GM10248 (cell line): ENCODE data around the gene AURKA.

ENCODE experiments used
- CTCF ChIA-PET: fragments of 300-600 bp; sonication (Branson Sonifier 250); formaldehyde crosslinking; extraction: SDS; loops from one replicate; lab custom pipeline; 2021; ENCODE audit warnings: antibody characterized with exemption; lab: Yijun Ruan, JAX
- POLR2A ChIA-PET: fragments of 350-650 bp; sonication (Branson Sonifier 250); formaldehyde crosslinking; extraction: SDS; loops from one replicate; lab custom pipeline; 2020; ENCODE audit warnings: antibody characterized with exemption; lab: Yijun Ruan, JAX
- DNase-seq: peaks from one replicate; pipeline ENCODE4 v3.0.0; 2012; ENCODE audit errors: extremely low spot score
- TF ChIP-seq, protein P1 (sequence below): IDR thresholded peaks from 2 replicates; pipeline ENCODE4 v1.5.1; 2012; ENCODE audit warnings: mild to moderate bottlenecking, low read depth; ENCODE audit errors: extremely low read depth, missing control alignments, control extremely low read depth

The AURKA gene

DNA sequence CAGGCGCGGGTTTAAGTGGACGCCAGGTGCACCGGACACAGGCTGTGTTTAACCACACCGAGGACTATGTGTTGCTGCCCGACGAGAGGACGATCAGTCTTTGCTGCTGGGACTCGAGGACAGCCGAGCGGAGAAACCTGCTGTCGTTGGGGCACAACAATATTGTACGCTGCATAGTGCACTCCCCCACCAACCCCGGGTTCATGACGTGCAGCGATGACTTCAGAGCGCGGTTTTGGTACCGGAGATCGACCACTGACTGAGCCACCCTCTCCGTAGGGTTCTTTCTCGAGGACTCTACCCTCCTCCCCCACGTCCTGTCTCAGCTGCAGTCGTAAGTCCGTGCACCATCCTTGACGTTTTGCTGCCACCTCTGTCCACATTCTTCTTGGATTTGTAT is 11.4 kb upstream of the AURKA start:
- CTCF ChIA-PET = no interaction called here
- POLR2A ChIA-PET = no interaction called here
- no peak for DNase-seq
- TF ChIP-seq, protein P1, sequence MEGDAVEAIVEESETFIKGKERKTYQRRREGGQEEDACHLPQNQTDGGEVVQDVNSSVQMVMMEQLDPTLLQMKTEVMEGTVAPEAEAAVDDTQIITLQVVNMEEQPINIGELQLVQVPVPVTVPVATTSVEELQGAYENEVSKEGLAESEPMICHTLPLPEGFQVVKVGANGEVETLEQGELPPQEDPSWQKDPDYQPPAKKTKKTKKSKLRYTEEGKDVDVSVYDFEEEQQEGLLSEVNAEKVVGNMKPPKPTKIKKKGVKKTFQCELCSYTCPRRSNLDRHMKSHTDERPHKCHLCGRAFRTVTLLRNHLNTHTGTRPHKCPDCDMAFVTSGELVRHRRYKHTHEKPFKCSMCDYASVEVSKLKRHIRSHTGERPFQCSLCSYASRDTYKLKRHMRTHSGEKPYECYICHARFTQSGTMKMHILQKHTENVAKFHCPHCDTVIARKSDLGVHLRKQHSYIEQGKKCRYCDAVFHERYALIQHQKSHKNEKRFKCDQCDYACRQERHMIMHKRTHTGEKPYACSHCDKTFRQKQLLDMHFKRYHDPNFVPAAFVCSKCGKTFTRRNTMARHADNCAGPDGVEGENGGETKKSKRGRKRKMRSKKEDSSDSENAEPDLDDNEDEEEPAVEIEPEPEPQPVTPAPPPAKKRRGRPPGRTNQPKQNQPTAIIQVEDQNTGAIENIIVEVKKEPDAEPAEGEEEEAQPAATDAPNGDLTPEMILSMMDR = no peak

DNA sequence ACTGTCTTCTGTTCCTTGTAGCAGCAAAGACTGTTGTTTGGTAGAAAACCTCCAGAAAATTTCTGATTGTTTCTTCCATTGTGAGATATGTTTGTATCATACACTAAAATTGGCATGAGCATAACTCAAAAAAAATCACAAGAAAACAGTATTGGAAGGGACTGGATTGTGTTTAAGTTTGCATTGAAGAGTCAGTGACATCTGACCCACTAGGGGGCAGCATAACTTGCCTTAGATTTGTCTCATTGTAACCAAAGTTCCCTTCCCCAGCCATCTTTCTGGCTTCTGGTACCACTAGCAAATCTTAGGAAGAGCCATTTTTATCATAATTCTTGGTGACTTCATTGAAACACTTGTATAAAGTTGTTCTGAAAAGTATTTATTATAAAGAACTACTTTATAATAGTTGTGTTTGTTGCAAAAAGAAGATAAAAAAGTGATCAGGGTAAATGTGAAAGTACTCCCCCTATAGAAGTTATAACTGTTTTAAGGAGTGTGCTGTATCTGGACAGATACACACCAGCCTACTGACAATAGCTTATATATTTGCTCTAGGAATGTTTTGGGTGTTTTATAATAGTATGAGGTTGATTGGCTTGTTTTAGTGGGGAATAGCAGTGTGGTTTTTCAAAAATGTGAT is 8.1 kb upstream of the AURKA start:
- peak; percentile 58 for DNase-seq
- TF ChIP-seq, protein P1 = peak; percentile 68
- ChIA-PET POLR2A (no interaction called here), CTCF (interaction anchor here (0.6 to 1.4 kb wide), 8 partner anchors 9 to 85 kb away, joined by 3 to 7 read pairs (median 3); partner anchors contain the start of gene CASS4)

DNA sequence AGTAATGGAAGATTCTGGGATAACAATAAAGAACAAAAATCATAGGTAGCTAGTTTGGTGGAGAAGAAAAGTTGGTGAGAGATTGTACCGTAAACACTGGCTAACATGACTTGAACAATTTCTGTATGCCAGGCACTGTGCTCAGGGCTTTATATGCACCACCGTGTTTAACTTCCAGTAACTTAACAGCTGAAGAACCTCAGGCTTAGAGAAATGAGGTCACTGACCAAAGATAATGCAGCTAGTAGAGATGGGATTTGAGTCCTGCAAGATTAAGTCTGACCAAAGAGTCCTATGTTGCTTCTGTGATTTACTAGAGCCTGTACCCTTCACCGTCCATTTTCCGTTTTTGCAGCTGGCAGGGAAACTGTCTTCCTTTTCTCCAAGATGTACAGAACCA is 3.2 kb upstream of the AURKA start:
- POLR2A ChIA-PET = no interaction called here
- DNase-seq = no peak
- TF ChIP-seq, protein P1 = no peak
- CTCF ChIA-PET = interaction anchor here (0.9 to 2.9 kb wide), 5 partner anchors 10 to 95 kb away, joined by 3 to 10 read pairs (median 3); partner anchors contain the start of gene CASS4

DNA sequence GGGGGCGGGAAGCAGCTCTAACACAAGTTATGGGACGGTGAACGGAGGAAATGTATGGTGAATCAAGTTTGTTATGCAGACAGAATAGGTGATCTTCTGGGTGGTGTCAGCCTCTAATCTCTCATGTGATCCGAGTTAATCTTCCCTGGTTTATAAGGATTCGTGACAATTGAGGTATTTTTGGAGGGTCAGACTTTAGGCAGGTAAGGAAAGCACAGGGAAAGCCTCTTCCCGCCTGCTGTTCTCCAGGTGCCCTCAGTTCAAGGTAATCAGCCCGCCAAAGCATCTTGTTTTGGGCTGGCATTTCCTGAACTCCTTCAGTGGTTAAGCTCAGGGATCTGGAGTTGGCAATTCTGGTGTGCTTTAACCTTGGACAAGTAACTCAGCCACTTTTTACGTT is 1.6 kb upstream of the AURKA start:
- TF ChIP-seq, protein P1 = no peak
- ChIA-PET POLR2A (no interaction called here), CTCF (interaction anchor here (1.3 to 2.9 kb wide), 3 partner anchors 12 to 51 kb away, joined by 3 to 10 read pairs (median 4); no protein-coding TSS in a partner anchor)
- DNase-seq = no peak

DNA sequence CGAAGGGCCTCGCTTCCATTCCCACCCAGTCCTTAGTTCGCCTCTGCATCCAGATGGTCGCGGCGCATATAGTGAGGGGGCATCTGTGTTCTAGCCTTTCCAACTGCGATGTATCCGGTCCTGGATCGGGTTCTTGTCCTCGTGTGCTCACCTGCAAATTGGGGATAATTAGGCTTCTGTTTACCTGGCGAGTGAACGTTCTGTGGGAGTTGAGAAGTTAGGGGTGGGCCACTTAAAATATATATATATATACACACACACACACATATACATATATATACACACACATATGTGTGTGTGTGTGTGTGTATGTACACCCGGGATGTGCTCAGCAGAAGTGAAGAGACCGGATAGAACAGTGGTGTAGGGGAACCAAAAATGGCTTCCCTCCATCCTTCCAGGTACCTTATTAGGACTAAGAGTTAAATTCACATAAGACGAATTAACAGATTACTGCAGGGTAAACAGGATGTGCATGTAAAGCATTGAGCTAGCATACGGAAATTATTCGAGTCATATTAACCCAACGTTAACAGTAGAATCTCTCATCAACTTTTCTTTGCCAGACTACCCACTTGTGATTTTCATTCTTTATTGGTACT is 967 bp upstream of the AURKA start:
- CTCF ChIA-PET = interaction anchor here (1.3 to 2.0 kb wide), 3 partner anchors 12 to 52 kb away, joined by 3 to 5 read pairs (median 4); no protein-coding TSS in a partner anchor
- TF ChIP-seq, protein P1 = no peak
- DNase-seq = peak; percentile 34
- POLR2A ChIA-PET = interaction anchor here (0.5 kb wide), 1 partner anchor 20 kb away, joined by 4 read pairs; no protein-coding TSS in a partner anchor

DNA sequence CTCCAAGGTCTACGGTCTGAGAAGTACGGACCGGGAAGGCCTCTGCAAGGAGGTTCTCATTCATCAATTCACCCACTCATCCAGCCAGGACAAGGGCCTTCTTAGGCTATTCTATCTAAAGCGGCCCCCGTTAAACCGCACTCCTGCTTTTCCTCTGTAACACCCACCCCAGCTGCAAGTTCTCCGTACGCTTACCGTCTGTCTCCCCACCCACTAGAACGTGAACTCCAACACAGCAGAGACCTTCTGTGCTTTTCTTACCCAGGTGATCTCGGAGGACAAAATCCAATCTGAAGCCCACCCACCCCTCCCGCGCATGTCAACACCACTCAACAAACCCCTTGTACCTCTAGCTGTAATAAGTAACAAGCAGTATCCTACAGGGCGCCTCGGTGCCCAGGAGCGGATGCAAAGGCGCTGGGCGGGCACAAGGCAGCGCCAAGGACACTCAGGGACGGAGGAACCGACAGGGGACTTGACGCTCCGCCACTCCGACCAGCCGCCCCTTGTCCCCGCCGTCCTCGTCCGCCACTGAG is 351 bp downstream of the AURKA start:
- TF ChIP-seq, protein P1 = no peak
- ChIA-PET CTCF (interaction anchor here (0.7 to 2.0 kb wide), 7 partner anchors 9 to 37 kb away, joined by 3 to 6 read pairs (median 5); partner anchors contain the start of gene FAM210B), POLR2A (interaction anchor here (0.6 kb wide), 1 partner anchor 11 kb away, joined by 3 read pairs; no protein-coding TSS in a partner anchor)
- no peak for DNase-seq
